OCI-LY3 (cell line): ENCODE data around the gene GABRR1.

Experiments
- CTCF ChIP-seq: fragments of 200-600, 300-600 bp; sonication (generic); IDR thresholded peaks from 2 replicates; pipeline ENCODE4 v1.5.1; 2014; ENCODE audit warnings: antibody characterized with exemption, low read length, low read depth
- EZH2phosphoT487 ChIP-seq: fragments of 200-600 bp; shearing (Covaris generic); IDR thresholded peaks from 2 replicates; pipeline ENCODE4 v1.6.1; 2018; ENCODE audit warnings: antibody characterized with exemption, mixed run types, low read depth

- TF ChIP-seq CTCF (no peak), EZH2phosphoT487 (no peak)
Measured at GRCh38 chr6:89134723-89135122, 82.4 kb downstream of the GABRR1 start.
